Measurements from ENCODE around the gene CDHR1.

The CDHR1 gene

GRCh38 chr10:84200537-84201243, 6.4 kb downstream of the CDHR1 start:
- no peak for DNase-seq (ENCODE audit: low read depth in 2 of 2)

DNA sequence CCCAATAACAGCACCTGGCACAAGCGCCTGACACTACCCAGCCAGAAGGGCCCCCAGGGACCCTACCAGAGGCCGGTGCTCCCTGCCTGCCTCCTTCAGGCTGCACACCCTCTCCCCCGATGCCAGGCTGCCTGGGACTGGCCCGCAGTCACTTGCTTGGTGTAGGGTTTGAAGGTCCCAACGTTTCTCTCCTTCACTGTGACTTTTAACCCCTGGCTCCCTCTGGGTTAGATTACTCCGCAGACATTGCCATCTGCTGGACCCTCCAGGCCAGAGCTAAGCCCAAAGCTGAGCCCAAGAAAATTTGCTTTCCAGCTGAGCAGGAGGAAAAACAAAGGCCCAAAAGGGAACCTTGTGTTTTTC, 6.9 kb downstream of the CDHR1 start:
- DNase-seq (ENCODE audit: low read depth in 2 of 2) = no peak

DNA sequence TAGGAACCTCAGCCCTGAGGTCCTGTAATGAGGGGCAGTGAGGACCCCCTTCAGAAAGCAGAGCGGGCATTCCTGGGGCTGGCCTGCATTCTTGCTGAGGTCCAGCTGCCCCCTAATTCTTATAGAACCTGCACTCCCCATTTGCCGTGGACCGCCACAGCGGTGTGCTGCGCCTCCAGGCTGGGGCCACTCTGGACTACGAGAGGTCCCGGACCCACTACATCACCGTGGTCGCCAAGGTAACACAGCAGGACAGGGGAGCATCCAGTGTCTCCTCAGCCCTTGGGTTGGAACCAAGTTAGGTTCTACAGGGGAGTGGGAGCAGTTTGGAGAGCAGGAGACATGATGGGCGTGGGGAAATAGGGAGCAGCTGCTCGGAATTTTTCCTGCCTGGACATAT, 7.3 kb downstream of the CDHR1 start:
- no peak for DNase-seq (ENCODE audit: low read depth in 2 of 2)

DNA sequence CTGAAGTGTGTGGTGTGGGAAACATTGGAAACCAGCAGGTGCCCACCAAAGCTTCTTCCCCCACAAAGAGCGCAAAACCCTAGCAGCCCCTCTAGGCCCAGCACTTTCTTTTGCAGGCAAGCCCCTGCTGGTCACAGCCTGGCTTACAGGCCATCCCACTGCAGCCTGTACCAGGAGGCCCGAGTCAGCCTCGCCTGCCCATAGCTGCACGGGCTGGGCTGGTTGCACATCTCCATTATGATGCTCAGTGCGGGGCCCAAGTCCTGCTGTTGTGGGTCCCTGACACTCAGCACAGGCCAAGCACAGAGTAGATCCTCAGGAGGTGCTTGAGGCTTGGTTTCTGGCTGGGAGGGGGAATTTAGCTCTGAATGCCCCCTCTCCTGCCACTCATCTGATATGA, 8.0 kb downstream of the CDHR1 start:
- DNase-seq (ENCODE audit: low read depth in 2 of 2) = no peak

DNA sequence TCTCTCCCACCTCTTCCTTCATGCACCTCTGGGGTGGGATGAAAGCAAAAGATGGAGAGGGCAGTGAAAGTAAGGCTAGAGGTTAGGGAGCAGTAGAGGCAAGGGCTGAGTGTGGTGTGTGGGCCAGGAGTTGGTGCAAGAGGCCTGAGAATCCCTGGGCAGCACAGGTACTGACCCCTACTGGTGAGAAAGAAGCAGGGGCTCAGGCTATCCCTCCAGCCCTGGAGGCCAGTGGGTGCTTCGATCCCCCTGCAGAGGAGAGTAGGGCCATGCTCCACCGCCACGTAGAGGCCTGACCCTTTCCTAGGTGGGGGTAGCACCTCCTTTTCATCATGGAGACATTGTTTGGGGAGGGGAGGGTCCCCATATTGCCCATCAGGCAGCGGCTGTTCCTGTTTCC, 9.8 kb downstream of the CDHR1 start:
- no peak for DNase-seq (ENCODE audit: low read depth in 2 of 2)

GRCh38 chr10:84204610-84205009, 10.3 kb downstream of the CDHR1 start:
- no peak for DNase-seq (ENCODE audit: low read depth in 2 of 2)

DNA sequence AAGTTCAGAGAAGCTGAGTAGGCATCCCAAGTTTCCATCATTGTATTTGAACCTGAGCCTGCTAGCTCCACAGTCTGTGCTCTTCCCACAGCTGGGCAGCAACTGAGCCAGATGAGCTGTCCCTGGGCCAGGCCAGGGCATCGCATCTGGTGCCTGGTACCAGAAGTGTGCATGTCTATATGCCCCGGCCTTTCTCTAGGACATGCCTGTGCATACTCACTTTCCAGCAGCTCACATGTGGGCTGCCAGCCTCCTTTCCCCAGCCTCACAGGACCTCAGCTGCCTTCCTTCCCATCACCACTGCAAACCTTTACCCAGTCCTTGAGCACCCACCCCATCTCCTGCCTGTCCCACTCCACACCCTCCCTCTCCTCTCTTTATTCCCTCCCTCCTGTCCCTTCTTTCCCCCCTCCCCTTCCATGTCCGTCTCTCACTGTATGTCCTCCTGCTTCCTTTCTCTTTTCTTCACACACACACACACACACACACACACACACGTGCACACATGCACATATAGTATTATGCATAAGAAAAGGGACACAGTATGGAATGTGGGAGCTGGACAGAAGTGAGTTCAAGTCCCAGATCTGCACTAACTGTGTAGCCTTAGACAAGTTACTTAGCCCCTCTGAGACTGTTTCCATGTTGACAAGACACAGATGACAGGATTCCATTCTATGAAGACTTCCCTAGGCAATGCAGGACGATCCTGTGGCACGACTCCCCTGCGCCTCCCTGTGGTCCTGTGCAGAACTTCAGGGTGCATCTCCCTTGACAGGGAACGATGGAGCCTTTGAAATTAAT, 10.9 kb downstream of the CDHR1 start:
- peak; percentile 39 to 66 for DNase-seq (ENCODE audit: low read depth in 2 of 2)

GRCh38 chr10:84205853-84206525, 11.7 kb downstream of the CDHR1 start:
- no peak for DNase-seq (ENCODE audit: low read depth in 2 of 2)

DNA sequence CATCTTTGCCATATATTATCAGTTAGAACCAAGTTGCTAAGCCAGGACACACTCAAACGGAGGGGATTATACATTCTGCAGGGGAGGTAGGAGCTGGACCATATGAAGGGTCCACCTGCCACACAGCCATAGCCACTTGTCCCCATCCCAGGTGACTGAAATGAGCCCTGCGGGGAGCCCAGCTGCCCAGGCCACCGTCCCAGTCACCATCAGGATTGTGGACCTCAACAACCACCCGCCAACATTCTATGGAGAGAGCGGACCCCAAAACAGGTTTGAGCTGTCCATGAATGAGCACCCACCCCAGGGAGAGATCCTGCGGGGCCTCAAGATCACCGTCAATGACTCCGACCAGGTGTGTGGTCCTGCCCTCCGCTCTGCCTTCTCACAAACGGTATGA, 13.7 kb downstream of the CDHR1 start:
- DNase-seq (ENCODE audit: low read depth in 2 of 2) = no peak

DNA sequence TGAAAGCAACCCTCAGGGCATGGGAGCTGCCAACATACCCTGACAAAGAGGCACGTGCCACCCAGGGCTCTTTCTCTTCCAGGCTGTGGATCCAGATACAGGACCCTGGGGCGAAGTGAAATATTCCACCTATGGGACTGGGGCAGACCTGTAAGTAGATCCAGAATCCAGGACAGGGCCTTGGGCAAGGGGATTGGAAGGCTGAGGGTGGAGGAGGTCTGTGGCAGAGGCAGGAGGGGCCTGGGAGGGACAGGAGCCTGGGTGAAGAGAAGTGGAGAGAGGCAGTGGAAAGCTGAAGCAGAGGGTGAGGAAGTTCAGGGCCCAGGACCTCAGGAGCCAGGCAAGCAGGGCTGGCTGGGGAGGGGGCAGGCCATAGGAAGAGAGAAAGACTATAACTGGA, 17.2 kb downstream of the CDHR1 start:
- no peak for DNase-seq (ENCODE audit: low read depth in 2 of 2)

DNA sequence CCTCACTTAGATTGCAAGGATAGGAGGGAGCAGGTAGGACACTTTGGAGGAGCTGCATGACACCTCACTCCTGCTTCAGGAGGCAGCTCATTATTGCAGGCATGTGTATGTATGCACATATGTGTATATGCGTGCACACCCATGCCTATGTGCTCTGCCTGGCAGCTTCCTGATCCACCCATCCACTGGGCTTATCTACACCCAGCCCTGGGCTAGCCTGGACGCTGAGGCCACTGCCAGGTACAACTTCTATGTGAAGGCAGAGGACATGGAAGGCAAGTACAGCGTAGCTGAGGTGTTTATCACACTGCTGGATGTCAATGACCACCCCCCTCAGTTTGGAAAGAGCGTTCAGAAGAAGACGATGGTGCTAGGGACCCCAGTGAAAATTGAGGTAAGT, 17.7 kb downstream of the CDHR1 start:
- DNase-seq (ENCODE audit: low read depth in 2 of 2) = no peak

DNA sequence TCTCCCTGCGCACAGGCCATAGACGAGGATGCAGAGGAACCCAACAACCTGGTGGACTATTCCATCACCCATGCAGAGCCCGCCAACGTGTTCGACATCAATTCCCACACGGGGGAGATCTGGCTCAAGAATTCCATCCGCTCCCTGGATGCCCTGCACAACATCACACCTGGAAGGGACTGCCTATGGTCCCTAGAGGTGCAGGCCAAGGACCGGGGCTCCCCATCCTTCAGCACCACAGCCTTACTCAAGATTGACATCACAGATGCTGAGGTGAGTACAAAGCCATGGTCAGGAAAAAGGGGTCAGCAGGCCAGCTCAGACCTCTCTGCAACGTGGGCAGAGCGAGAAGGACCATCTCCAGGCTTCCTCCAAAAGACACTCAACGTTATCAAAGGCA, 18.7 kb downstream of the CDHR1 start:
- DNase-seq (ENCODE audit: low read depth in 2 of 2) = no peak

DNA sequence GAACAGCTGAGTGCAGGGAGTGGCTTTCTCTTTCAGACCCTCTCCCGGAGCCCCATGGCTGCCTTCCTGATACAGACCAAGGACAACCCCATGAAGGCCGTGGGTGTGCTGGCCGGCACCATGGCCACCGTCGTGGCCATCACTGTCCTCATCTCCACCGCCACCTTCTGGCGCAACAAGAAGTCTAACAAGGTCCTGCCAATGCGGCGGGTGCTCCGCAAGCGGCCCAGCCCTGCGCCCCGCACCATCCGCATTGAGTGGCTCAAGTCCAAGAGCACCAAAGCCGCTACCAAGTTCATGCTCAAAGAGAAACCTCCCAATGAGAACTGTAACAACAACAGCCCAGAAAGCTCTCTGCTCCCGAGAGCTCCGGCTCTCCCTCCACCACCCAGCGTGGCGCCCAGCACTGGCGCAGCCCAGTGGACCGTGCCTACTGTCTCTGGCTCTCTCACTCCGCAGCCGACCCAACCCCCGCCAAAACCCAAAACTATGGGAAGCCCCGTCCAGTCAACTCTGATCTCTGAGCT, 19.8 kb downstream of the CDHR1 start:
- no peak for DNase-seq (ENCODE audit: low read depth in 2 of 2)

- peak in 1 of 2 experiments; percentile 25 for DNase-seq (ENCODE audit: low read depth in 2 of 2)
These were observed 20.4 kb downstream of the CDHR1 start for GRCh38 chr10:84214612-84215235.

DNA sequence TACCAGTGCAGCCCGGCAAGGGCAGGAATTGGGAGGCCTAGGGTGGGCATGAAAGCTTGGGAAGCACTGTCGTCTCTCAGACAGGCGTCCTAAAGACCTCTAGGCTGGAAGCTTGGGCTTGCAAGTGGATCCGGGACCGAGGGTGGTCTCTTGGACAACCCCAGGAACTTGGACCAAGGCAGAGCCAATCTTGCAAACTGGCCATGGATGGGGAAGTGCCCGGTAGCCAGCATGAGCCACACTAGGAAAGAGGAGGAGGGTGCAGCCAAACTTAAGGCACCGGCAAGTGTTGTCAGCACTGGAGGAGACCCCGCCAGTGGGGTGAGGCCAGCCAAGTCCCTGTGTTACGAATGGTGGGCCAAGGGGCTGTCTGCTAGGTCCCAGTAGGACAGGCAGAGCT, 22.5 kb downstream of the CDHR1 start:
- no peak for DNase-seq (ENCODE audit: low read depth in 2 of 2)

DNA sequence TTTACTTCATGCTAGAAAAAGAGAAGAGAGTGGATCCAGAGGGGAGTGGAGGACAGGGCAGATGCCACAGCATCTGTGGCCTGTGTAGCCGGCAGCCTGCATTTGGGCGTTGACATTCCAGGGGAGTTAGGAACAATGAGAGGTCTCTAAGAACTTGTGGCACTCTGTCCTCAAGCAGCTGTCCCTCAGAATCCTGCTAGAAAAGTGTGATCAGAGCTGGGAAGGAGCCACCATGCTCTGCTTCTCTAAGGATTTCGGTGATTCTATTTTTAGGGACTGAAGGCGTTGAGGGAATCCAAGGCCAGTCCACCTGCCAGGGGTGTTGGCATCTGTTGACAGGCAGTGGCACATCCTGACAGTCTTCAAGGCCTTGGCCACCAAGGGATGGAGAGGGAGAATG, 23.4 kb downstream of the CDHR1 start:
- DNase-seq (ENCODE audit: low read depth in 2 of 2) = no peak

DNA sequence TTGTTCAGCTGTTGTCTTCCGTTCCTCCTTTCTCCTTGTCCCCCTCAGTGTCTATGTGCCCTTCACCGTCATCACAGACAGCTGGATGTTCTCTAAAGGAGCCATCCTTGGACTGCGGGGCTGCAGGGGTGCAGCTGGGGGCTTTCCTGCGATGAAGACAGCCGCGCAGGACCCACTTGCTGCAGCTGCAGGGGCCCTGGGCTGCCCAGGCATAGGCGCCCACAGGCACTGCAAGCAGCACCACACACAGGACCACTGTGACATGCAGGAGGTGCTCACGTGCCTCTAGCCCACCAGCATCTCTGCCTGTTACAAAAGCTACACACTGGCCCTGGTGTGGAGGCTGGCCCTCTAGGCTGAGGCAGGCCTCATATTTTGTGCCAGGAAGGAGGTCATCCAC, 27.6 kb downstream of the CDHR1 start:
- DNase-seq (ENCODE audit: low read depth in 2 of 2) = no peak

GRCh38 chr10:84224411-84225028, 30.2 kb downstream of the CDHR1 start:
- DNase-seq (ENCODE audit: low read depth in 2 of 2) = no peak

DNA sequence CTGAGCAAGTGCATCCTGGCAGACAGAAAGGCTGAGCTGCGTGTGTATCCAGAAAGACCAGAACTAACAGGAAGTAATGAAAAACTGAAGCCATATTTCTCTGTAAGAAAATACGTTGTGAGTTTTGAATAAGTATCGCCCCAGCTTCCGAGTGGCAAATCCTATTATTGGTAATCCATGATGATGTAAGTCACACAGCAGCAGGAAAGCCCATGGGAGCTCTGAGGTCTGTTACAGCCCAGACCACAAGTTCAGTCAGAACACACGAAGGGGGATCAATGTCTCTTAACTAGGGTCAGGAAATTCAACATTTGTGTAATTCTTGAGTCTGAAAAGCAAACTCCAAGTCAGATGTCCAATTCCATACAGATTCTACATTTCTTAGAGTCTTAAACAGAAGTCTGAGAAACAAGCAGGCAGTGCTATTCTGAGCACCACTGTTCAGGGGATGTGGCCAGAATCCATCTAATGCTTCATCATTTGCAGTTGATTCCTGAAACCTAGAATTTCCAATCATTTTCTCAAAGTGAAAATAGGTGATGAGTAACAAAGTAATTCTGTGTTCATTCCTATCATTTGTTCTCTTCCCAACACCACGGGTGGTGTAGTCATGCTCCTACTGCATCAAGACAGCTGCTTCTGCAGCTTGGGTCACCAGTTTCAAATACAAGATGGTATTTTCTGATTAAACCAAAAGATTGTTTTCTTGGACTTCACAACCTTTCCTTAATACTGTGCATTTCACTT, 31.3 kb downstream of the CDHR1 start, which contains the start of gene LRIT2:
Gene LRIT2, minus strand, starts transcription at position 118 of the 747 bp plus-strand sequence. Its CDS starts 24 bp downstream, at position 94.
- DNase-seq (ENCODE audit: low read depth in 2 of 2) = no peak

DNA sequence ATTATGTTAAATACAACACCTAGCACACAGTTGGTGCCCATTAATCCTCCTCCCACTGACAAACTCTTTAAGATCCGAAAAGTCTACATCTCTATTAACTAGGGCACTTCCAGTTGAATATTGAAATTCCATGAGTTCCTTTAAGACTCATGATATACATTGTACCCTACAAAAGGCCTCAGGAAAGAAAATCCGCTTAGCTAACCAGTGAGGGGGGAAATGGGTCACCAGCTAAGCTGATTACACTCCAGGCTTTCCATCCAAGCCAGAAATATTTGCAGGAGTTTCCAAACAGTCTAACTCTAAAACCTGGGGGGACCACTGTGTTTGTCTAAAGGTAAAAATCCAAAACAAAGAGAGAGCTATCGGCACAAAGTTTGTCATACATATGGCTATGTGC, 32.3 kb downstream of the CDHR1 start:
- DNase-seq (ENCODE audit: low read depth in 2 of 2) = no peak

DNA sequence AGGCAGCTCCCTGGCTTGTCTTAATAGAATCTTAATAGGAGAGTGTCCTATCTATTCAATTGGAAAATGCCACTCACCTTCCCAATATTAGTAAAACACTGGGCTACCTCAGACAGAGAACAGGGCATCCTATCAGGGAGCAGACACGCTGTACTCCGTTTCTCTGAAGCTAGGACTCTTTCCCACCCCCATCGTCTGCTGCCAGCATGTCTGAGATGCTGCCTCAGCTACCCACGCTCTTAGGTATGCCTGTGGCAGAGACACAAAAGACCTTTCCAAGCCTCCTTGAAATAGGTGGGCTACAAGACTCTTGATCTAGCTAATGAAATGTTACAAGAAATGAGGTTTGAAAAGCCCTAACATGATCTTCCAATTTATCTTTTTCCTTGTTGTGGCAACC, 33.5 kb downstream of the CDHR1 start:
- no peak for DNase-seq (ENCODE audit: low read depth in 2 of 2)

All from stimulated activated CD4-positive, alpha-beta T cell treated with anti-CD3 and anti-CD28 coated beads, Interleukin-12 subunit alpha, Interleukin-12 subunit beta, amount 100 ng/mL, for 24 hours (primary cell).